A549 (cell line): ENCODE results near the gene SPOCK2. TPM values are rescaled to one million over a fixed set of nuclear protein-coding genes. Genes with fewer than 3 reads are reported as not detected.
"Not testable (repeated sequence)": the region's sequence is repeated elsewhere in the genome, so short reads cannot be mapped to it uniquely, and the experiment has no call there.

Source experiments
- ATAC-seq, 2 experiments: fragments of 200-7000 bp in 1 of 2; fragments of >200 bp in 1 of 2; cut with Nextera tagmentation in 1 of 2; cut with Tn5 transposase in 1 of 2; 3 replicates each; pipeline versions ENCODE4 v1.8.0 to v1.9.1; 2018 to 2020; ENCODE audit warnings: mild to moderate bottlenecking in 1 of 2, moderate library complexity in 1 of 2
- CTCF ChIA-PET: fragments of 300-600 bp; sonication (Branson Sonifier 250); formaldehyde crosslinking; extraction: SDS; loops from one replicate; lab custom pipeline; 2021; ENCODE audit warnings: antibody characterized with exemption, inconsistent platforms; lab: Yijun Ruan, JAX
- POLR2A ChIA-PET: fragments of 350-600 bp; formaldehyde crosslinking; extraction: SDS; loops from one replicate; lab custom pipeline; 2021; ENCODE audit warnings: antibody characterized with exemption, inconsistent platforms; lab: Yijun Ruan, JAX
- DNase-seq, 2 experiments: peaks; one replicate each; pipeline versions ENCODE4 v3.0.0 to v3.0.0-alpha.2; 2011 to 2016; ENCODE audit warnings: low read depth in 1 of 2, low spot score in 1 of 2
- FAIRE-seq: peaks from 2 replicates; lab custom pipeline; 2011; peaks lifted over from hg19 to GRCh38; lab: Jason Lieb, UNC
- H3K27ac ChIP-seq, 2 experiments: fragments of >200 bp; sonication (Bioruptor Twin); formaldehyde crosslinking; 3 replicates each; pipeline ENCODE4 v1.5.1; 2016 to 2017
- H3K4me1 ChIP-seq: fragments of >200 bp; sonication (Bioruptor Twin); formaldehyde crosslinking; 3 replicates; pipeline ENCODE4 v1.6.1; 2016
- H3K4me2 ChIP-seq: fragments of >200 bp; sonication (Bioruptor Twin); formaldehyde crosslinking; 3 replicates; pipeline ENCODE4 v1.6.1; 2016
- H3K4me3 ChIP-seq: fragments of >200 bp; sonication (Bioruptor Twin); formaldehyde crosslinking; 3 replicates; pipeline ENCODE4 v1.5.1; 2016
- H3K9me3 ChIP-seq: fragments of >200 bp; sonication (Bioruptor Twin); formaldehyde crosslinking; 3 replicates; pipeline ENCODE4 v1.6.1; 2016
- CBX2 ChIP-seq: fragments of 200-600 bp; sonication (generic); IDR thresholded peaks from 2 replicates; pipeline ENCODE4 v1.6.1; 2016; ENCODE audit warnings: low read depth, mild to moderate bottlenecking, borderline replicate concordance
- CEBPB ChIP-seq, 2 experiments: fragments of >200 bp in 1 of 2; sonication (Bioruptor Twin) in 1 of 2; formaldehyde crosslinking in 1 of 2; IDR thresholded peaks; 2 replicates each; pipeline ENCODE4 v1.6.1; 2012 to 2016
- CHD4 ChIP-seq: fragments of 200-600 bp; sonication (generic); IDR thresholded peaks from 2 replicates; pipeline ENCODE4 v1.6.1; 2016; ENCODE audit warnings: antibody characterized with exemption, mild to moderate bottlenecking, borderline replicate concordance
- EHF ChIP-seq: fragments of 250-450 bp; sonication (Bioruptor Pico); IDR thresholded peaks from 2 replicates; pipeline ENCODE4 v1.5.0; 2020; ENCODE audit warnings: mild to moderate bottlenecking
- EHMT2 ChIP-seq: fragments of 200-600 bp; sonication (generic); IDR thresholded peaks from 2 replicates; pipeline ENCODE4 v1.6.1; 2016; ENCODE audit warnings: antibody characterized with exemption, low read depth, mild to moderate bottlenecking, moderate library complexity
- EP300 ChIP-seq, 2 experiments: fragments of >200 bp; sonication (Bioruptor Twin); formaldehyde crosslinking; IDR thresholded peaks; 2 replicates in 1 of 2; 3 replicates in 1 of 2; pipeline ENCODE4 v1.6.1; 2016 to 2017
- FOSB ChIP-seq: fragments of 250-450 bp; sonication (Bioruptor Pico); IDR thresholded peaks from 2 replicates; pipeline ENCODE4 v1.5.0; 2020; ENCODE audit warnings: mild to moderate bottlenecking, moderate library complexity
- FOSL2 ChIP-seq, 2 experiments: fragments of 450-650 bp in 1 of 2; fragments of >200 bp in 1 of 2; sonication (Bioruptor Twin) in 1 of 2; formaldehyde crosslinking; IDR thresholded peaks; 2 replicates each; pipeline versions ENCODE4 v1.5.0 to v1.6.1; 2016 to 2020; ENCODE audit warnings: mild to moderate bottlenecking in 1 of 2, moderate library complexity in 1 of 2
- FOXS1 ChIP-seq: fragments of 250-450 bp; sonication (Bioruptor Pico); IDR thresholded peaks from 2 replicates; pipeline ENCODE4 v1.5.0; 2020; ENCODE audit warnings: mild to moderate bottlenecking, moderate library complexity
- GATA3 ChIP-seq: IDR thresholded peaks from 2 replicates; pipeline ENCODE4 v1.6.1; 2012; ENCODE audit warnings: borderline replicate concordance
- HOXA7 ChIP-seq: fragments of 250-450 bp; sonication (Bioruptor Pico); IDR thresholded peaks from 2 replicates; pipeline ENCODE4 v1.5.0; 2020; ENCODE audit warnings: mild to moderate bottlenecking, moderate library complexity
- HOXB5 ChIP-seq: fragments of 250-450 bp; sonication (Bioruptor Pico); IDR thresholded peaks from 2 replicates; pipeline ENCODE4 v1.5.0; 2020; ENCODE audit warnings: mild to moderate bottlenecking, moderate library complexity
- JUN ChIP-seq, 2 experiments: fragments of >200 bp; sonication (Bioruptor Twin); formaldehyde crosslinking; IDR thresholded peaks; 2 replicates in 1 of 2; 3 replicates in 1 of 2; pipeline ENCODE4 v1.6.1; 2016 to 2017
- MAFK ChIP-seq: fragments of 450-650 bp; IDR thresholded peaks from 2 replicates; pipeline ENCODE4 v1.6.1; 2014; ENCODE audit not compliant: partially characterized antibody
- MAZ ChIP-seq: fragments of 150-350 bp; IDR thresholded peaks from 2 replicates; pipeline ENCODE4 v1.6.1; 2014; ENCODE audit warnings: antibody characterized with exemption, low read depth, low read length, borderline replicate concordance
- NR3C1 ChIP-seq: fragments of >200 bp; sonication (Bioruptor Twin); formaldehyde crosslinking; IDR thresholded peaks from 3 replicates; pipeline ENCODE4 v1.6.1; 2017
- PHF8 ChIP-seq: fragments of 200-600 bp; sonication (generic); IDR thresholded peaks from 2 replicates; pipeline ENCODE4 v1.6.1; 2016; ENCODE audit warnings: low read depth, mild to moderate bottlenecking, antibody characterized with exemption, moderate library complexity, borderline replicate concordance
- POLR2AphosphoS2 ChIP-seq: conservative IDR thresholded peaks from 2 replicates; pipeline ENCODE4 v1.6.1; 2012; ENCODE audit warnings: low read length, improper control_type of control experiment, inconsistent platforms
- RAD21 ChIP-seq, 2 experiments: fragments of >200 bp in 1 of 2; sonication (Bioruptor Twin) in 1 of 2; formaldehyde crosslinking in 1 of 2; IDR thresholded peaks in 1 of 2; conservative IDR thresholded peaks in 1 of 2; 2 replicates in 1 of 2; 3 replicates in 1 of 2; pipeline ENCODE4 v1.6.1; 2012 to 2018; ENCODE audit warnings: inconsistent platforms in 1 of 2
- SMC3 ChIP-seq: fragments of >200 bp; sonication (Bioruptor Twin); formaldehyde crosslinking; IDR thresholded peaks from 3 replicates; pipeline ENCODE4 v1.6.1; 2018; ENCODE audit warnings: inconsistent platforms
- TFCP2L1 ChIP-seq: fragments of 250-450 bp; sonication (Bioruptor Pico); IDR thresholded peaks from 2 replicates; pipeline ENCODE4 v1.5.0; 2021; ENCODE audit warnings: mild to moderate bottlenecking
- TP53 ChIP-seq: fragments of 250-450 bp; sonication (Bioruptor Pico); IDR thresholded peaks from 2 replicates; pipeline ENCODE4 v1.5.0; 2021; ENCODE audit warnings: mild to moderate bottlenecking, moderate library complexity
- ZC3H11A ChIP-seq: fragments of 450-650 bp; IDR thresholded peaks from 2 replicates; pipeline ENCODE4 v1.6.1; 2014; ENCODE audit warnings: antibody characterized with exemption, mild to moderate bottlenecking
- ZFP36 ChIP-seq: fragments of 450-650 bp; IDR thresholded peaks from 2 replicates; pipeline ENCODE4 v1.6.1; 2014; ENCODE audit warnings: borderline replicate concordance; ENCODE audit not compliant: partially characterized antibody
- WGBS: methylation state at CpG from one replicate; pipeline ENCODE4 v1.1.6; 2017; ENCODE audit errors: missing lambda C conversion rate; 5-methylcytosine and 5-hydroxymethylcytosine counted together
- polyA plus RNA-seq, 4 experiments: library from polyadenylated mRNA; depleted of rRNA in 3 of 4; stranded (reverse); fragments of >200 nt; fragmentation: RNase III in 1 of 4; extraction: RNeasy Plus Mini Kit Qiagen cat#74134 plus additional on column Dnase treatment in 1 of 4; gene quantifications; 2 replicates in 3 of 4; 3 replicates in 1 of 4; pipeline ENCODE4 v1.2.3, GENCODE V29; 2011 to 2017
- TF ChIP-seq, protein P1 (sequence below): fragments of 150-350 bp; IDR thresholded peaks from 2 replicates; pipeline ENCODE4 v1.6.1; 2014; ENCODE audit warnings: low read depth, mild to moderate bottlenecking, low read length
- TF ChIP-seq, protein P2 (sequence below): fragments of 250-450 bp; sonication (Bioruptor Pico); IDR thresholded peaks from 2 replicates; pipeline ENCODE4 v1.5.0; 2021; ENCODE audit warnings: mild to moderate bottlenecking, moderate library complexity, borderline replicate concordance

The SPOCK2 gene
- polyA plus RNA-seq, 2 of the 4 experiments (the other 2 are of a cell fraction) = 0.52 to 0.67 TPM

DNA sequence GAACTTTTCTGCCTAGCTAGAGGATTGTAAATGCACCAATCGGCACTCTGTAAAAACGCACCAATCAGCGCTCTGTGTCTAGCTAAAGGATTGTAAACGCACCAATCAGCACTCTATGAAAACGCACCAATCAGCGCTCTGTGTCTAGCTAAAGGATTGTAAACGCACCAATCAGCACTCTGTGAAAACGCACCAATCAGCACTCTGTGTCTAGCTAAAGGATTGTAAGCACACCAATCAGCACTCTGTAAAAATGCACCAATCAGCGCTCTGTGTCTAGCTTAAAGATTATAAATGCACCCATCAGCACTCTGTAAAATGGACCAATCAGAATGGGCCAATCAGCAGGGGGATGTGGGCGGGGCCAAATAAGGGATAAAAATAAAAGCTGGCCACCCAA is 47.9 kb upstream of the SPOCK2 start:
- H3K4me2 ChIP-seq, POLR2A ChIA-PET, FAIRE-seq, H3K9me3 ChIP-seq, H3K27ac ChIP-seq, DNase-seq, ATAC-seq, H3K4me3 ChIP-seq: not testable (repeated sequence)
- CTCF ChIA-PET = interaction anchor here (0.7 to 3.2 kb wide), 5 partner anchors 10 to 733 kb away, joined by 3 to 24 read pairs (median 3); no protein-coding TSS in a partner anchor
- TF ChIP-seq MAFK = peak; percentile 85
- WGBS = 94% methylated on average over 10 of the region's 10 CpGs
- peaks cover 37% of the 10 kb centered on the region for H3K4me1 ChIP-seq

GRCh38 chr10:72134785-72135767 is 46.7 kb upstream of the SPOCK2 start:
- TF ChIP-seq FOSB (CRISPR knock-in tag) (no peak), HOXA7 (no peak), MAZ (no peak), HOXB5 (CRISPR knock-in tag) (no peak), RAD21 (conservative IDR thresholded peaks at IDR 0.05 in 1 of 2, IDR thresholded peaks at IDR 0.05 in 1 of 2) (no peak), FOSL2 (IDR thresholded peaks at IDR 0.05) (no peak), FOSL2 (CRISPR knock-in tag; IDR thresholded peaks at IDR 0.05) (no peak), FOXS1 (CRISPR knock-in tag) (no peak), POLR2AphosphoS2 (no peak), ZC3H11A (no peak), TP53 (CRISPR knock-in tag) (no peak), EHF (CRISPR knock-in tag) (no peak)
- TF ChIP-seq, protein P1, sequence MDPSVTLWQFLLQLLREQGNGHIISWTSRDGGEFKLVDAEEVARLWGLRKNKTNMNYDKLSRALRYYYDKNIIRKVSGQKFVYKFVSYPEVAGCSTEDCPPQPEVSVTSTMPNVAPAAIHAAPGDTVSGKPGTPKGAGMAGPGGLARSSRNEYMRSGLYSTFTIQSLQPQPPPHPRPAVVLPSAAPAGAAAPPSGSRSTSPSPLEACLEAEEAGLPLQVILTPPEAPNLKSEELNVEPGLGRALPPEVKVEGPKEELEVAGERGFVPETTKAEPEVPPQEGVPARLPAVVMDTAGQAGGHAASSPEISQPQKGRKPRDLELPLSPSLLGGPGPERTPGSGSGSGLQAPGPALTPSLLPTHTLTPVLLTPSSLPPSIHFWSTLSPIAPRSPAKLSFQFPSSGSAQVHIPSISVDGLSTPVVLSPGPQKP = no peak
- Histone ChIP-seq H3K4me2 (no peak overlapping the region), H3K4me3 (no peak overlapping the region), H3K9me3 (peaks cover 4% of the 10 kb centered on the region; the same call in 1 of the 3 replicates), H3K27ac (peak overlapping the region; percentile 26 to 56; a peak in 4 of 6 replicates), H3K4me1 (peaks cover 29% of the 10 kb centered on the region)
- 88% methylated on average over 10 of the region's 10 CpGs for WGBS
- ATAC-seq (no peak), FAIRE-seq (no peak), DNase-seq (no peak)
- CTCF ChIA-PET = interaction anchor here (0.9 to 3.2 kb wide), 4 partner anchors 9 to 88 kb away, joined by 3 to 24 read pairs (median 3); no protein-coding TSS in a partner anchor
- POLR2A ChIA-PET = no interaction called here

DNA sequence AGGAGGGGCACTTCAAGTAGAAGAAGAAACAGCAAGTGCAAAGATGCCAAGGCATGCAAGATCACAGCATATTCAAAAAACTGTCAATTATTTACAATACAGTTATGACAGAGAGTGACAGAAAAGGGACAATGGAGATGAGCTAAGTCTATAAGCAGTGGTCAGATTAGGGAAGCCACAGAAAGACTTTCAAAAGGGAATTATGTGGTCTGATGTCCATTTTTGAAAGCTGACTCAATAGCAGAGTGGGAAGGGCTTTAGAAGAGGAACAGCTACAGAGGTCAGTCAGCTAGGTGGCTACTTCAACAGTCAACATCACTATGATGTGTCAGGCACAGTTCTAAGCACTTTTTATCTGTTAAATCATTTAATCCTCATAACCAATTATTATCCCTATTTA is 45.2 kb upstream of the SPOCK2 start:
- CTCF ChIA-PET = interaction anchor here (1.0 to 3.0 kb wide), 10 partner anchors 42 to 303 kb away, joined by 3 to 17 read pairs (median 3); no protein-coding TSS in a partner anchor
- peak in 1 of 2 experiments; percentile 44; a peak in 3 of 6 replicates for ATAC-seq

GRCh38 chr10:72132854-72133253 is 44.5 kb upstream of the SPOCK2 start:
- Histone ChIP-seq H3K4me1 (peaks cover 25% of the 10 kb centered on the region), H3K4me3 (no peak overlapping the region), H3K27ac (peak overlapping the region; percentile 35 to 56; a peak in 4 of 6 replicates), H3K9me3 (peaks cover 4% of the 10 kb centered on the region; the same call in 1 of the 3 replicates), H3K4me2 (no peak overlapping the region)
- ATAC-seq = no peak; a peak in 1 of 6 replicates
- WGBS = 84% methylated on average over 4 of the region's 4 CpGs
- POLR2A ChIA-PET = interaction anchor here (0.7 to 2.0 kb wide), 3 partner anchors 34 to 141 kb away, joined by 4 to 6 read pairs (median 6); partner anchors contain the start of genes ASCC1 and DDIT4
- FAIRE-seq = no peak
- DNase-seq = no peak
- CTCF ChIA-PET = interaction anchor here (0.8 to 3.0 kb wide), 17 partner anchors 8 to 302 kb away, joined by 3 to 17 read pairs (median 3); partner anchors contain the start of genes ANAPC16 and ASCC1
- TF ChIP-seq ZFP36 (no peak), NR3C1 (no peak), EHMT2 (no peak), PHF8 (no peak), HOXB5 (CRISPR knock-in tag) (no peak), CHD4 (no peak), TFCP2L1 (CRISPR knock-in tag) (no peak), CEBPB (IDR thresholded peaks at IDR 0.05) (no peak), SMC3 (no peak), JUN (IDR thresholded peaks at IDR 0.05) (no peak), GATA3 (no peak), EP300 (IDR thresholded peaks at IDR 0.05) (no peak), FOSL2 (IDR thresholded peaks at IDR 0.05) (no peak), FOSL2 (CRISPR knock-in tag; IDR thresholded peaks at IDR 0.05) (no peak)
- TF ChIP-seq, protein P2, sequence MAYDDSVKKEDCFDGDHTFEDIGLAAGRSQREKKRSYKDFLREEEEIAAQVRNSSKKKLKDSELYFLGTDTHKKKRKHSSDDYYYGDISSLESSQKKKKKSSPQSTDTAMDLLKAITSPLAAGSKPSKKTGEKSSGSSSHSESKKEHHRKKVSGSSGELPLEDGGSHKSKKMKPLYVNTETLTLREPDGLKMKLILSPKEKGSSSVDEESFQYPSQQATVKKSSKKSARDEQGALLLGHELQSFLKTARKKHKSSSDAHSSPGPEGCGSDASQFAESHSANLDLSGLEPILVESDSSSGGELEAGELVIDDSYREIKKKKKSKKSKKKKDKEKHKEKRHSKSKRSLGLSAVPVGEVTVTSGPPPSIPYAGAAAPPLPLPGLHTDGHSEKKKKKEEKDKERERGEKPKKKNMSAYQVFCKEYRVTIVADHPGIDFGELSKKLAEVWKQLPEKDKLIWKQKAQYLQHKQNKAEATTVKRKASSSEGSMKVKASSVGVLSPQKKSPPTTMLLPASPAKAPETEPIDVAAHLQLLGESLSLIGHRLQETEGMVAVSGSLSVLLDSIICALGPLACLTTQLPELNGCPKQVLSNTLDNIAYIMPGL (CRISPR knock-in tag) = no peak

More for the DNA sequence above, 45.2 kb upstream of the SPOCK2 start:
- Histone ChIP-seq H3K4me2 (0 out of 3 replicates have a peak overlapping the region, but pooled peaks have one; percentile 21), H3K4me3 (no peak overlapping the region), H3K4me1 (peaks cover 23% of the 10 kb centered on the region), H3K9me3 (peaks cover 4% of the 10 kb centered on the region; the same call in 1 of the 3 replicates), H3K27ac (peak overlapping the region; percentile 10 to 56; a peak in 3 of 6 replicates)
- no peak for FAIRE-seq
- POLR2A ChIA-PET = interaction anchor here (0.7 to 2.0 kb wide), 2 partner anchors 83 to 140 kb away, joined by 4 to 6 read pairs; partner anchors contain the start of genes ASCC1 and DDIT4
- TF ChIP-seq CBX2 = no peak
- no peak for DNase-seq
